Stimulated activated memory B cell treated with anti-CD40 and anti-IgM and Interleukin-4, amounts not matched to agents 10 μg/mL and 1 μg/mL and 100 μg/mL, for 72 hours (primary cell): ENCODE measurements around the gene MME.
A peak's percentile ranks its signal among the peaks of the same experiment; 100 is the strongest.
"Not testable (repeated sequence)": the region's sequence is repeated elsewhere in the genome, so short reads cannot be mapped to it uniquely, and the experiment has no call there.

Experiments
- ATAC-seq: fragments of 150-1000 bp; cut with Tn5 transposase; 2 replicates; pipeline ENCODE4 v1.10.0; 2021
- H3K27ac Mint-ChIP-seq: one replicate; pipeline ENCODE4 v1.8.0; 2022; ENCODE audit warnings: mild to moderate bottlenecking, mixed read lengths
- H3K27me3 Mint-ChIP-seq: one replicate; pipeline ENCODE4 v1.8.0; 2022; ENCODE audit warnings: mixed read lengths
- H3K36me3 Mint-ChIP-seq: one replicate; pipeline ENCODE4 v1.8.0; 2022; ENCODE audit warnings: mixed read lengths
- H3K4me1 Mint-ChIP-seq: one replicate; pipeline ENCODE4 v1.8.0; 2022; ENCODE audit warnings: mixed read lengths
- H3K4me3 Mint-ChIP-seq: one replicate; pipeline ENCODE4 v1.8.0; 2022; ENCODE audit warnings: mild to moderate bottlenecking, moderate library complexity, mixed read lengths
- H3K9me3 Mint-ChIP-seq: one replicate; pipeline ENCODE4 v1.8.0; 2022; ENCODE audit warnings: mixed read lengths

The MME gene

GRCh38 chr3:155102329-155102728, 22.2 kb downstream of the MME start:
- Mint-ChIP-seq H3K27me3 (no peaks in the 10 kb centered on the region), H3K4me3 (no peak overlapping the region), H3K4me1 (no peaks in the 10 kb centered on the region), H3K36me3 (no peaks in the 10 kb centered on the region), H3K27ac (no peak overlapping the region), H3K9me3 (peaks cover 8% of the 10 kb centered on the region)
- no peak for ATAC-seq

GRCh38 chr3:155103686-155104085, 23.6 kb downstream of the MME start:
- no peak for ATAC-seq
- Mint-ChIP-seq H3K4me3 (no peak overlapping the region), H3K27me3 (no peaks in the 10 kb centered on the region), H3K4me1 (no peaks in the 10 kb centered on the region), H3K36me3 (no peaks in the 10 kb centered on the region), H3K9me3 (peaks cover 1% of the 10 kb centered on the region), H3K27ac (no peak overlapping the region)

- Mint-ChIP-seq H3K36me3 (no peaks in the 10 kb centered on the region), H3K9me3 (no peaks in the 10 kb centered on the region)
- ATAC-seq: no peak
Observed at GRCh38 chr3:155106119-155106518, 26.0 kb downstream of the MME start.

GRCh38 chr3:155110022-155110421, 29.9 kb downstream of the MME start:
- no peak for ATAC-seq
- H3K9me3 Mint-ChIP-seq: peaks cover 3% of the 10 kb centered on the region
- no peaks in the 10 kb centered on the region for H3K27me3 Mint-ChIP-seq
- peaks cover 29% of the 10 kb centered on the region for H3K4me1 Mint-ChIP-seq
- H3K36me3 Mint-ChIP-seq: no peaks in the 10 kb centered on the region
- no peak overlapping the region for H3K4me3 Mint-ChIP-seq
- H3K27ac Mint-ChIP-seq: no peak overlapping the region

More at GRCh38 chr3:155106119-155106518, 26.0 kb downstream of the MME start:
- Mint-ChIP-seq H3K4me1 (peaks cover 5% of the 10 kb centered on the region), H3K27me3 (no peaks in the 10 kb centered on the region), H3K4me3 (no peak overlapping the region), H3K27ac (no peak overlapping the region)

- H3K27ac Mint-ChIP-seq: peak overlapping the region; percentile 58
- peaks cover 29% of the 10 kb centered on the region for H3K4me1 Mint-ChIP-seq
- H3K27me3 Mint-ChIP-seq: no peaks in the 10 kb centered on the region
- H3K4me3 Mint-ChIP-seq: peak overlapping the region; percentile 13
- peaks cover 3% of the 10 kb centered on the region for H3K9me3 Mint-ChIP-seq
- ATAC-seq: peak; percentile 58
- no peaks in the 10 kb centered on the region for H3K36me3 Mint-ChIP-seq
Observed at GRCh38 chr3:155110996-155111901, 31.1 kb downstream of the MME start.

GRCh38 chr3:155111971-155112370, 31.9 kb downstream of the MME start:
- Mint-ChIP-seq H3K9me3 (peaks cover 3% of the 10 kb centered on the region), H3K4me1 (peaks cover 29% of the 10 kb centered on the region), H3K36me3 (no peaks in the 10 kb centered on the region), H3K27ac (peak overlapping the region; percentile 58), H3K4me3 (no peak overlapping the region), H3K27me3 (no peaks in the 10 kb centered on the region)
- ATAC-seq: no peak

GRCh38 chr3:155112661-155113389, 32.7 kb downstream of the MME start:
- no peak for ATAC-seq
- Mint-ChIP-seq H3K9me3 (peaks cover 3% of the 10 kb centered on the region), H3K4me1 (peaks cover 29% of the 10 kb centered on the region), H3K27ac (peak overlapping the region; percentile 36), H3K36me3 (no peaks in the 10 kb centered on the region), H3K27me3 (no peaks in the 10 kb centered on the region), H3K4me3 (no peak overlapping the region)

GRCh38 chr3:155124745-155125144, 44.6 kb downstream of the MME start:
- H3K36me3 Mint-ChIP-seq: not testable (repeated sequence)
- peak overlapping the region; percentile 64 for H3K27ac Mint-ChIP-seq

GRCh38 chr3:155129396-155129795, 49.3 kb downstream of the MME start:
- H3K4me3 Mint-ChIP-seq: no peak overlapping the region
- no peak overlapping the region for H3K27ac Mint-ChIP-seq
- peaks cover 13% of the 10 kb centered on the region for H3K4me1 Mint-ChIP-seq
- H3K9me3 Mint-ChIP-seq: peaks cover 3% of the 10 kb centered on the region
- no peaks in the 10 kb centered on the region for H3K36me3 Mint-ChIP-seq
- no peak for ATAC-seq
- no peaks in the 10 kb centered on the region for H3K27me3 Mint-ChIP-seq

More at GRCh38 chr3:155124745-155125144, 44.6 kb downstream of the MME start:
- H3K9me3 Mint-ChIP-seq, H3K4me3 Mint-ChIP-seq, H3K4me1 Mint-ChIP-seq, ATAC-seq, H3K27me3 Mint-ChIP-seq: not testable (repeated sequence)

- no peak for ATAC-seq
- Mint-ChIP-seq H3K36me3 (no peaks in the 10 kb centered on the region), H3K27ac (peak overlapping the region; percentile 34), H3K9me3 (peaks cover 4% of the 10 kb centered on the region), H3K4me1 (peaks cover 13% of the 10 kb centered on the region), H3K4me3 (no peak overlapping the region), H3K27me3 (no peaks in the 10 kb centered on the region)
Observed at GRCh38 chr3:155130001-155130400, 49.9 kb downstream of the MME start.

GRCh38 chr3:155131104-155131503, 51.0 kb downstream of the MME start:
- Mint-ChIP-seq H3K27me3 (no peaks in the 10 kb centered on the region), H3K9me3 (peaks cover 7% of the 10 kb centered on the region), H3K4me1 (peaks cover 13% of the 10 kb centered on the region), H3K27ac (peak overlapping the region; percentile 34), H3K4me3 (no peak overlapping the region), H3K36me3 (no peaks in the 10 kb centered on the region)
- peak; percentile 60 for ATAC-seq

GRCh38 chr3:155134311-155134710, 54.2 kb downstream of the MME start:
- not testable (repeated sequence) for H3K27ac Mint-ChIP-seq, H3K9me3 Mint-ChIP-seq, ATAC-seq, H3K36me3 Mint-ChIP-seq, H3K27me3 Mint-ChIP-seq, H3K4me3 Mint-ChIP-seq
- H3K4me1 Mint-ChIP-seq: peaks cover 13% of the 10 kb centered on the region

GRCh38 chr3:155135003-155135402, 54.9 kb downstream of the MME start:
- Mint-ChIP-seq H3K27ac (no peak overlapping the region), H3K4me1 (peaks cover 12% of the 10 kb centered on the region), H3K4me3 (no peak overlapping the region), H3K36me3 (no peaks in the 10 kb centered on the region), H3K27me3 (no peaks in the 10 kb centered on the region), H3K9me3 (peaks cover 7% of the 10 kb centered on the region)
- ATAC-seq: no peak

GRCh38 chr3:155138677-155139076, 58.6 kb downstream of the MME start:
- Mint-ChIP-seq H3K9me3 (peaks cover 7% of the 10 kb centered on the region), H3K4me1 (no peaks in the 10 kb centered on the region), H3K4me3 (no peak overlapping the region), H3K27me3 (no peaks in the 10 kb centered on the region), H3K36me3 (no peaks in the 10 kb centered on the region), H3K27ac (no peak overlapping the region)
- ATAC-seq: no peak

GRCh38 chr3:155147588-155147987, 67.5 kb downstream of the MME start:
- Mint-ChIP-seq H3K4me1 (no peaks in the 10 kb centered on the region), H3K9me3 (no peaks in the 10 kb centered on the region), H3K4me3 (no peak overlapping the region), H3K27ac (no peak overlapping the region), H3K36me3 (no peaks in the 10 kb centered on the region), H3K27me3 (no peaks in the 10 kb centered on the region)
- no peak for ATAC-seq

GRCh38 chr3:155149494-155149893, 69.4 kb downstream of the MME start:
- Mint-ChIP-seq H3K4me3 (no peak overlapping the region), H3K4me1 (no peaks in the 10 kb centered on the region), H3K27me3 (no peaks in the 10 kb centered on the region), H3K27ac (no peak overlapping the region), H3K9me3 (no peaks in the 10 kb centered on the region), H3K36me3 (no peaks in the 10 kb centered on the region)
- ATAC-seq: no peak
